Measurements from ENCODE around the gene HOXA7.
A peak's percentile ranks its signal among the peaks of the same experiment; 100 is the strongest.

The HOXA7 gene

GRCh38 chr7:27202018-27202861, 45.8 kb upstream of the HOXA7 start:
- no peak overlapping the region for H3K4me3 ChIP-seq (ENCODE audit: low read length)

DNA sequence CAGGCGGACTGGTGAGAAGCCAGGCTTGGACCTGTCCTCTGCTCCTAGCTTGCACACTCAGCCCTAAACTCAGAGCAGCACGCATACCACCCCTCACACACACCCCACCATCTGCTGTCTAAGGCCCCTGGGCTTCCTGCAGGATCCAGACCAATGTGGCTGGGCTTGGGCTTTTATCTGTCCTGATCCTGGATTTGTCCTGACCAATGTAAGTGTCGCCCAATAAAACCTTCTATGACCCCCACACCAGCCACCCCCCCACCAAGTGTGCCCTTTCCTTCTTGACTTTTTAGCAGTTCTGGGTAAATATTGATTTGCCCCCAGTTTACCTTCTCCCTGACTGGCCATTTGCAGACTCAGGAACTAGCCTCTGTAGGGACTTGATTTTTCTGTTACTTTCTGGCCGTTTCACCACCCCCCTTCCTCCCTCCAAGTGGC, 45.1 kb upstream of the HOXA7 start:
- H3K4me3 ChIP-seq (ENCODE audit: low read length) = no peak overlapping the region
- no peak for DNase-seq (ENCODE audit: low read depth)
- TF ChIP-seq, protein P1, sequence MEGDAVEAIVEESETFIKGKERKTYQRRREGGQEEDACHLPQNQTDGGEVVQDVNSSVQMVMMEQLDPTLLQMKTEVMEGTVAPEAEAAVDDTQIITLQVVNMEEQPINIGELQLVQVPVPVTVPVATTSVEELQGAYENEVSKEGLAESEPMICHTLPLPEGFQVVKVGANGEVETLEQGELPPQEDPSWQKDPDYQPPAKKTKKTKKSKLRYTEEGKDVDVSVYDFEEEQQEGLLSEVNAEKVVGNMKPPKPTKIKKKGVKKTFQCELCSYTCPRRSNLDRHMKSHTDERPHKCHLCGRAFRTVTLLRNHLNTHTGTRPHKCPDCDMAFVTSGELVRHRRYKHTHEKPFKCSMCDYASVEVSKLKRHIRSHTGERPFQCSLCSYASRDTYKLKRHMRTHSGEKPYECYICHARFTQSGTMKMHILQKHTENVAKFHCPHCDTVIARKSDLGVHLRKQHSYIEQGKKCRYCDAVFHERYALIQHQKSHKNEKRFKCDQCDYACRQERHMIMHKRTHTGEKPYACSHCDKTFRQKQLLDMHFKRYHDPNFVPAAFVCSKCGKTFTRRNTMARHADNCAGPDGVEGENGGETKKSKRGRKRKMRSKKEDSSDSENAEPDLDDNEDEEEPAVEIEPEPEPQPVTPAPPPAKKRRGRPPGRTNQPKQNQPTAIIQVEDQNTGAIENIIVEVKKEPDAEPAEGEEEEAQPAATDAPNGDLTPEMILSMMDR (conservative IDR thresholded peaks at IDR 0.05; ENCODE audit: low read depth, low read length) = no peak

More at GRCh38 chr7:27202018-27202861, 45.8 kb upstream of the HOXA7 start:
- DNase-seq (ENCODE audit: low read depth) = no peak
- TF ChIP-seq, protein P1 (conservative IDR thresholded peaks at IDR 0.05; ENCODE audit: low read depth, low read length) = no peak

DNA sequence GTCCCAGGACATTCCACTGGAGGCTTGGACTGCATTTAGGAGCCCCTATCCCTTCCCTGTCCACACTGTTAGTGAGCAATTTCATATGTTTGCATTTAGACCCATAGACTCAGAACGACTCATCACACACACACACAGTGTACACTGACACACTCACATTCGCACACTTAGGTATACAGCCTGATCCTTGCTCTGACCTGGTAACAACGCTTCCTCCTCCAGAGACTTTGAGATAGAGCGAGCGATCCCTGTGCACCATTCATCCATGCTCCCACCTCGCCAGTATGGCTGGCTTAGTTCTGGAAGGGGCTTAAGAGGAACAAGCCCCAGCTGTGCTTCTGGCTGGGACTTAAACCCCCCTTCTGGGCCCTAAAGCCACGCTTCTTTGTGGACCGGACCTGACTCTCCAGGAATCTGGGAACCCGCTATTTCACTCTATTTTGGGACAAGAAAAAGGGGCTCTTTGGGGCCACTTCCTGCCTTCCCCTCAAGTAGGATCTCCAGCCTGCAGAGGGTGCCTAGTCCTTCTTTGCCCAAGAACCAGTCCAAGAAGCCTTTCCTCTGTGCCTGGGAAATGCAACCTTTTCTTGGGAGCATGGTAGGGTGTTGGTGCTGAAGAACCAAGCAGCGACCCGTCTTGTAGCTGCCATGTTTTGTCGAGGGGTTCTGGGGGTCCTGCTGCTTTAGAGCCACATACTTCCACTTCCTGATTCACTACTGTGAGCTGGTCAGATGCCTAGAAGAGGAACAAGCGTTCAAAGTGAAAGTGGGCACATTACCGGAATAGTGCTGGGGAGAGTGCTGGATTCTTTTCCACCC, 44.5 kb upstream of the HOXA7 start:
- DNase-seq (ENCODE audit: low read depth) = no peak
- TF ChIP-seq, protein P1 (conservative IDR thresholded peaks at IDR 0.05; ENCODE audit: low read depth, low read length) = no peak
- no peak overlapping the region for H3K4me3 ChIP-seq (ENCODE audit: low read length)

- TF ChIP-seq, protein P1 (conservative IDR thresholded peaks at IDR 0.05; ENCODE audit: low read depth, low read length) = no peak
- H3K4me3 ChIP-seq (ENCODE audit: low read length) = peak within 1 kb of the TSS; percentile 22
- no peak for DNase-seq (ENCODE audit: low read depth)
These were observed 43.6 kb upstream of the HOXA7 start, which contains the start of gene HOXA13 for GRCh38 chr7:27199849-27200760. Gene HOXA13 (minus strand): TSS chr7:27200091. CDS start chr7:27200077, 14 bp downstream.

DNA sequence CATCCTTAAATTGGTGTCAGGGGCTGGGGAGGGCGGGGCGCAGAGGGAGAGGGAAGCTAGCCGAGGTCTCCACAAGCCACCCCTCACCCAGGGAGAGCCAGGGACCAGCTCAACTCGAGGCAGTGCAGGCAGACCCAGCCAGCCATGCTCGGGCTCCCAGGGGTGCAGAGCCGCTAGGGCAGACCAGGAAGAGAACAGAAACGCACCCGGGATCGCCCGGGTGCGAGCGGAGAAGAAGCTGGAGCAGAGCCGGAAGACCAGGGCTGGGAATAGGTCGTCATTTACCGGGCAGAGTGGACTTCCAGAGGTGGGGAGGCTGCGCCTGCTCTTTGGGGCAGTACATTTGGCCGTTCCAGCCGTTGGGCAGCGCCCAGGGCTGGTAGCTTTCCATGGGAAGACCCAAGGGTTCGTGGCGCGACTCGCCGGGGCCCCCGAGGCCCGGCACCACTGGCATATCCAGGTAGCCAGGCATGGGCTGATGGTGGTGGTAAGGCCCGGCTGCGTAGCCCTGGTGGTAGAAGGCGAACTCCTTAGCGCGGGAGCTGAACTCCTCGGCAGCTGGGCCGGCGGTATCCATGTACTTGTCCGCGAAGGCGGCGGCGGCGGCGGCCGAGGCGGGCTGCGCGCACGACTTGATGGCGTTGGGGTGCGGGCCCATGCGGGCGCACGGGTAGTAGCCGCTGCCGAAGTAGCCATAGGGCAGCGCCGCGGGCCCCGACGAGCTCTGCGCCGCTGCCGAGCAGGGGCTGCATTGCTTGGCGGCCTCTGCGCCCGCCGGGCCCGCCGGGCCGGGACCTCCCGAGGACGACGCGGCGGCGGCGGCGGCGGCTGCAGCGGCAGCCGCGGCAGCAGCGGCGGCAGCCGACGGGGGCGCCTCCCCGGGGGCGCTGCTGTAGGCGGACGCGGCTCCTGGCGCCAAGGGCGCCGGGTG, 42.7 kb upstream of the HOXA7 start:
- H3K4me3 ChIP-seq (ENCODE audit: low read length) = no peak overlapping the region
- TF ChIP-seq, protein P1 (conservative IDR thresholded peaks at IDR 0.05; ENCODE audit: low read depth, low read length) = no peak
- no peak for DNase-seq (ENCODE audit: low read depth)
